Measurements from ENCODE around the gene CACNA1F. TPM values are rescaled to one million over a fixed set of nuclear protein-coding genes. Genes with fewer than 3 reads are reported as not detected.

CACNA1F gene
- total RNA-seq, 1 experiment from 2014 or later: 0.05 TPM

GRCh38 chrX:49189606-49190005, 43.5 kb downstream of the CACNA1F start:
- intact Hi-C loops (cut with micrococcal nuclease; ENCODE audit: unreplicated experiment): loop anchor here (2.0 to 10.0 kb wide), 4 partner anchors 45 to 645 kb away; partner anchors contain the start of genes CCDC22, GPKOW and PPP1R3F
- peaks cover 32% of the 10 kb centered on the region for H3K4me1 Mint-ChIP-seq (ENCODE audit: low read depth, unreplicated experiment)
- DNase-seq: no peak
- H3K27ac Mint-ChIP-seq (ENCODE audit: unreplicated experiment): peak overlapping the region; percentile 80
- no peak for TF ChIP-seq CTCF (IDR thresholded peaks at IDR 0.05; ENCODE audit: insufficient read depth in 1 of 2, low read depth in 1 of 2, low read length in 1 of 2, severe bottlenecking in 1 of 2, unreplicated experiment in 1 of 2)
- CTCF ChIA-PET: interaction anchor here (3.6 kb wide), 1 partner anchor 34 kb away, joined by 27 read pairs; no protein-coding TSS in a partner anchor
- H3K9me3 Mint-ChIP-seq (ENCODE audit: unreplicated experiment): no peaks in the 10 kb centered on the region
- BruUV-seq (replicated peaks): TSS peak; percentile 43
- peaks cover 18% of the 10 kb centered on the region for H3K36me3 Mint-ChIP-seq (ENCODE audit: insufficient read depth, unreplicated experiment)
- H3K27me3 Mint-ChIP-seq (ENCODE audit: insufficient read depth, unreplicated experiment): peaks cover 4% of the 10 kb centered on the region
- H3K4me3 Mint-ChIP-seq (ENCODE audit: unreplicated experiment): peak overlapping the region; percentile 82
- Histone ChIP-seq H3K9me3 (no peaks in the 10 kb centered on the region), H3K4me1 (peaks cover 5% of the 10 kb centered on the region; the same call in 1 of the 2 replicates), H3K36me3 (ENCODE audit: control insufficient read depth, insufficient read depth, low read length) (no peaks in the 10 kb centered on the region), H3K4me3 (ENCODE audit: low read depth, low read length) (no peak overlapping the region), H3K27me3 (replicated peaks; ENCODE audit: control insufficient read depth, insufficient read depth, low read length) (no peaks in the 10 kb centered on the region)
- POLR2A ChIA-PET: no interaction called here

DNA sequence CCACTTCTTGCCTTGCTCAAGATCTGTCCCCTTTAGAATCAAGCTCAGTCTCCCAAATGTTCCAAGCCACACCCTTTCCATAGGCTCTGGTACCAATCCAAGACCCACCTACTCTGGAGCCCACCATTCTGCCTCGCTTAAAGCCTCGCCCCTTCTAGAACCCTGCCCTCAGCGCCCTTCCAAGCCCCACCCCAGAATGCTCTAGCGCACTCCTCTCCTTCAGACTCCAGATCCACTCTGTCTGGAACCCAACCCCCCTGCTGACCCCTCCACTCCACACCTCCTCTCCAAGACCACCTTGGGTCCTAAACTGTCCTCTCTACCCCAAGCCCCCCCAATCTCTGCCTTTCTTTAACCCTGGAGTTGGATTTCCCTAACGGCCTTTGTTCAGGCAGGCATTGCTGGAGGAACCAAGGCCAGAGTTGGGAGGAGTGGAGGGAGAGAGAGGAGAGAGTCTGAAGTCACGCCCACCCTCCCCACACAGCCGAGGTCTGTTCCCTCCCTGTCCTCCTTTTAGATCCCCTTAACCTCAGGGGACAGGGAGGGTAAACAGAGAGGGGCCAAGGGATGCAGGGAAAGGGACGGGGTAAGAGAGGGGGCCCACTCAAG, 44.6 kb downstream of the CACNA1F start:
- ChIA-PET CTCF (no interaction called here), POLR2A (no interaction called here)
- BruUV-seq (replicated peaks): no TSS peak
- H3K4me1 Mint-ChIP-seq (ENCODE audit: low read depth, unreplicated experiment): peaks cover 28% of the 10 kb centered on the region
- peaks cover 18% of the 10 kb centered on the region for H3K36me3 Mint-ChIP-seq (ENCODE audit: insufficient read depth, unreplicated experiment)
- no peak overlapping the region for H3K4me3 Mint-ChIP-seq (ENCODE audit: unreplicated experiment)
- no peak overlapping the region for H3K27ac Mint-ChIP-seq (ENCODE audit: unreplicated experiment)
- no peaks in the 10 kb centered on the region for H3K9me3 ChIP-seq
- no peak for DNase-seq
- no peaks in the 10 kb centered on the region for H3K36me3 ChIP-seq (ENCODE audit: control insufficient read depth, insufficient read depth, low read length)
- TF ChIP-seq CTCF (IDR thresholded peaks at IDR 0.05; ENCODE audit: insufficient read depth in 1 of 2, low read depth in 1 of 2, low read length in 1 of 2, severe bottlenecking in 1 of 2, unreplicated experiment in 1 of 2): no peak
- no peaks in the 10 kb centered on the region for H3K9me3 Mint-ChIP-seq (ENCODE audit: unreplicated experiment)
- intact Hi-C loops (cut with micrococcal nuclease; ENCODE audit: unreplicated experiment): no loop called here
- H3K4me3 ChIP-seq (ENCODE audit: low read depth, low read length): no peak overlapping the region
- H3K27me3 Mint-ChIP-seq (ENCODE audit: insufficient read depth, unreplicated experiment): peaks cover 4% of the 10 kb centered on the region
- no peaks in the 10 kb centered on the region for H3K27me3 ChIP-seq (replicated peaks; ENCODE audit: control insufficient read depth, insufficient read depth, low read length)
- H3K4me1 ChIP-seq: peaks cover 5% of the 10 kb centered on the region; the same call in 1 of the 2 replicates

GRCh38 chrX:49187526-49187925, 45.6 kb downstream of the CACNA1F start:
- DNase-seq: no peak
- no peaks in the 10 kb centered on the region for H3K27me3 ChIP-seq (replicated peaks; ENCODE audit: control insufficient read depth, insufficient read depth, low read length)
- H3K36me3 ChIP-seq (ENCODE audit: control insufficient read depth, insufficient read depth, low read length): no peaks in the 10 kb centered on the region
- no peak for TF ChIP-seq CTCF (IDR thresholded peaks at IDR 0.05; ENCODE audit: insufficient read depth in 1 of 2, low read depth in 1 of 2, low read length in 1 of 2, severe bottlenecking in 1 of 2, unreplicated experiment in 1 of 2)
- Mint-ChIP-seq H3K9me3 (ENCODE audit: unreplicated experiment) (no peaks in the 10 kb centered on the region), H3K27me3 (ENCODE audit: insufficient read depth, unreplicated experiment) (peaks cover 4% of the 10 kb centered on the region), H3K4me3 (ENCODE audit: unreplicated experiment) (no peak overlapping the region), H3K36me3 (ENCODE audit: insufficient read depth, unreplicated experiment) (peaks cover 15% of the 10 kb centered on the region), H3K4me1 (ENCODE audit: low read depth, unreplicated experiment) (peaks cover 21% of the 10 kb centered on the region), H3K27ac (ENCODE audit: unreplicated experiment) (no peak overlapping the region)
- POLR2A ChIA-PET: no interaction called here
- intact Hi-C loops (cut with micrococcal nuclease; ENCODE audit: unreplicated experiment): no loop called here
- CTCF ChIA-PET: no interaction called here
- H3K4me3 ChIP-seq (ENCODE audit: low read depth, low read length): no peak overlapping the region
- H3K4me1 ChIP-seq: peaks cover 5% of the 10 kb centered on the region; the same call in 1 of the 2 replicates
- H3K9me3 ChIP-seq: no peaks in the 10 kb centered on the region
- no TSS peak for BruUV-seq (replicated peaks)
